ENCODE measurements around the gene TPST2. TPM values are rescaled to one million over a fixed set of nuclear protein-coding genes. Genes with fewer than 3 reads are reported as not detected.

TPST2 gene
- total and polyA plus RNA-seq, 10 of the 15 experiments (the other 5 are each of a cell fraction or from before 2014, with no cell fraction given), result 6.3 to 33.7 (median 28.4) TPM

DNA sequence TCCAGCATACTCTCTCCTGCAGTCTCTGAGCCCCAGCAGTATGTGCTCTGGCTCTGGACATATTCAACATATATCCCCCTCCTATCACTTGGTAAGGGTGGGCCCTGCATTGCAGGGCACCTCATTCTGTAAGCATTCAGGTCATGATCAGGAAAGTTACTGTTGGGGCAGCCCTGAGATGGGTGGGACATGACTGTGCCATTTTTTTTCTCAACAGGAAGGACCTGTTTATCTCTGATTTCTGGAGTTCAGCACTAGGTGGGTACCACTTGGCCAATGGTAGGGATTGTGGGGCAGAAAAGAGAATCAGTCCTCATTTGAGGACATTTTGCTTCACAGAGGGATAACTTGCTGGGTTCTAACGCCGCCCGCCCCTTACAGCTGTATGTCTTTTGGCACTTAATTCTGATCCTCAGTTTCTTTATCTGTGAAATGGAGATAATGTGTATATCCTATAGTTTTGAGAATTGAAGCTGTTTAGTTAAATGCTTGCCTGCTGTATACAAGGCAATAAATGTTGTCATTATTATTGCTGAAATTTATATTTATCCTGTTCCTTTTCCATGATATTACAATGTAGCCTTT, 104.0 kb downstream of the TPST2 start:
- ATAC-seq (no peak), FAIRE-seq (no peak), DNase-seq (ENCODE audit: low read depth, low spot score) (no peak)
- BruUV-seq (replicated peaks), result no TSS peak
- ChIA-PET POLR2A (interaction anchor here (0.5 kb wide), 1 partner anchor 105 kb away, joined by 3 read pairs; no protein-coding TSS in a partner anchor), RAD21 (ENCODE audit: unreplicated experiment) (no interaction called here), SMC1A (ENCODE audit: uncharacterized antibody, unreplicated experiment) (no interaction called here), CTCF (interaction anchor here (5.0 kb wide), 1 partner anchor 17 kb away, joined by 29 read pairs; no protein-coding TSS in a partner anchor)
- TF ChIP-seq ZNF274 (IDR thresholded peaks at IDR 0.05; ENCODE audit: insufficient read depth, insufficient read length) (no peak), TCF7 (IDR thresholded peaks at IDR 0.05; ENCODE audit: borderline replicate concordance) (no peak), TAF1 (IDR thresholded peaks at IDR 0.05; ENCODE audit: borderline replicate concordance, low read depth, low read length) (no peak), NFYA (IDR thresholded peaks at IDR 0.05; ENCODE audit: borderline replicate concordance, low read depth, low read length) (no peak), ZSCAN29 (IDR thresholded peaks at IDR 0.05) (no peak), MTA2 (IDR thresholded peaks at IDR 0.05; ENCODE audit: low read depth) (no peak), KLF5 (IDR thresholded peaks at IDR 0.05; ENCODE audit: partially characterized antibody) (no peak), CBX5 (IDR thresholded peaks at IDR 0.05; ENCODE audit: low read depth) (no peak), PAX8 (IDR thresholded peaks at IDR 0.05) (no peak), PAX5 (IDR thresholded peaks at IDR 0.05; ENCODE audit: borderline replicate concordance, low read depth, low read length) (no peak), IKZF1 (conservative IDR thresholded peaks at IDR 0.05) (no peak), E2F4 (IDR thresholded peaks at IDR 0.05; ENCODE audit: low read depth, low read length) (no peak), CREB1 (IDR thresholded peaks at IDR 0.05; ENCODE audit: low read depth) (no peak), RAD21 (IDR thresholded peaks at IDR 0.05; ENCODE audit: insufficient read depth, low read depth, low read length) (no peak), PBX3 (IDR thresholded peaks at IDR 0.05; ENCODE audit: insufficient replicate concordance, low read depth, low read length) (no peak), ZNF384 (IDR thresholded peaks at IDR 0.05; ENCODE audit: borderline replicate concordance, low read depth, low read length) (no peak), BCL11A (IDR thresholded peaks at IDR 0.05; ENCODE audit: low read depth, low read length) (no peak), RUNX3 (IDR thresholded peaks at IDR 0.05; ENCODE audit: low read length) (no peak)
- TF ChIP-seq, protein P1, sequence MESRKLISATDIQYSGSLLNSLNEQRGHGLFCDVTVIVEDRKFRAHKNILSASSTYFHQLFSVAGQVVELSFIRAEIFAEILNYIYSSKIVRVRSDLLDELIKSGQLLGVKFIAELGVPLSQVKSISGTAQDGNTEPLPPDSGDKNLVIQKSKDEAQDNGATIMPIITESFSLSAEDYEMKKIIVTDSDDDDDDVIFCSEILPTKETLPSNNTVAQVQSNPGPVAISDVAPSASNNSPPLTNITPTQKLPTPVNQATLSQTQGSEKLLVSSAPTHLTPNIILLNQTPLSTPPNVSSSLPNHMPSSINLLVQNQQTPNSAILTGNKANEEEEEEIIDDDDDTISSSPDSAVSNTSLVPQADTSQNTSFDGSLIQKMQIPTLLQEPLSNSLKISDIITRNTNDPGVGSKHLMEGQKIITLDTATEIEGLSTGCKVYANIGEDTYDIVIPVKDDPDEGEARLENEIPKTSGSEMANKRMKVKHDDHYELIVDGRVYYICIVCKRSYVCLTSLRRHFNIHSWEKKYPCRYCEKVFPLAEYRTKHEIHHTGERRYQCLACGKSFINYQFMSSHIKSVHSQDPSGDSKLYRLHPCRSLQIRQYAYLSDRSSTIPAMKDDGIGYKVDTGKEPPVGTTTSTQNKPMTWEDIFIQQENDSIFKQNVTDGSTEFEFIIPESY (IDR thresholded peaks at IDR 0.05), result no peak
- Histone ChIP-seq H3K27ac (ENCODE audit: control insufficient read depth, insufficient read depth) (no peak overlapping the region), H3K9ac (ENCODE audit: control insufficient read depth, insufficient read depth, low read length) (no peak overlapping the region), H3K4me2 (ENCODE audit: control insufficient read depth, insufficient read depth) (no peak overlapping the region; the same call in 1 of the 2 replicates), H3K79me2 (ENCODE audit: control insufficient read depth, insufficient read depth, low read length) (peaks cover 31% of the 10 kb centered on the region), H3K36me3 (ENCODE audit: control insufficient read depth in 2 of 2, insufficient read depth in 2 of 2, low read length in 1 of 2) (peaks cover 4 to 10% of the 10 kb centered on the region in 2 experiments), H3K9me3 (replicated peaks; ENCODE audit: control insufficient read depth, insufficient read depth, low read length) (no peaks in the 10 kb centered on the region), H3K4me1 (ENCODE audit: control insufficient read depth, insufficient read depth, low read length) (peaks cover 13% of the 10 kb centered on the region), H3K27me3 (replicated peaks in 1 of 2; ENCODE audit: control insufficient read depth in 2 of 2, insufficient read depth in 2 of 2, low read length in 1 of 2) (no peaks in the 10 kb centered on the region), H3K4me3 (no peak overlapping the region), H4K20me1 (ENCODE audit: control insufficient read depth, insufficient read depth) (no peaks in the 10 kb centered on the region), H2AFZ (ENCODE audit: control insufficient read depth, low read depth, low read length) (no peak overlapping the region)
- intact Hi-C loops (cut with micrococcal nuclease; ENCODE audit: unreplicated experiment) (no loop called here), in situ Hi-C loops (cut with MboI) (no loop called here)
- 83% methylated on average over 3 of the region's 3 CpGs for WGBS (ENCODE audit: insufficient coverage, insufficient replicate concordance, low lambda C conversion rate, missing lambda C conversion rate)
